Measurements from ENCODE around the gene ARFIP2. TPM values are rescaled to one million over a fixed set of nuclear protein-coding genes. Genes with fewer than 3 reads are reported as not detected.
A peak's percentile ranks its signal among the peaks of the same experiment; 100 is the strongest.
"Not testable (repeated sequence)": the region's sequence is repeated elsewhere in the genome, so short reads cannot be mapped to it uniquely, and the experiment has no call there.

The ARFIP2 gene
- 10 to 100 TPM; 48.5 to 68.8 (median 64.1) TPM for polyA plus RNA-seq
- long read RNA-seq, donor 1, transcript ARFIP2-202 (8 exons, 1,868 nt): minor isoform, 12 of 33 reads
- long read RNA-seq, donor 1, transcript ARFIP2-201 (8 exons, 2,543 nt): major isoform, 13 of 33 reads
- long read RNA-seq, donor 1, partial matches to known transcripts: 6 of 33 reads
- long read RNA-seq, donor 1, other reads (novel, unspliced or antisense): 0 of 33 reads
- long read RNA-seq, donor 2, transcript ARFIP2-201 (8 exons, 2,543 nt): major isoform, 5 of 10 reads
- long read RNA-seq, donor 2, partial matches to known transcripts: 0 of 10 reads
- long read RNA-seq, donor 2, other reads (novel, unspliced or antisense): 0 of 10 reads
- long read RNA-seq, donor 3, partial matches to known transcripts: 41 of 47 reads
- long read RNA-seq, donor 3, other reads (novel, unspliced or antisense): 0 of 47 reads
- long read RNA-seq, donor 4: 0 reads
- long read RNA-seq, donor 5: 0 reads
- long read RNA-seq, donor 6, transcript ARFIP2-201 (8 exons, 2,543 nt): major isoform, 7 of 28 reads
- long read RNA-seq, donor 6, partial matches to known transcripts: 18 of 28 reads
- long read RNA-seq, donor 6, other reads (novel, unspliced or antisense): 0 of 28 reads
- long read RNA-seq, donor 7: 0 reads
- long read RNA-seq, donor 8: 0 reads
- long read RNA-seq, donor 9, partial matches to known transcripts: 8 of 11 reads
- long read RNA-seq, donor 9, other reads (novel, unspliced or antisense): 0 of 11 reads
- long read RNA-seq, donor 10, transcript ARFIP2-202 (8 exons, 1,868 nt): major isoform, 5 of 10 reads
- long read RNA-seq, donor 10, partial matches to known transcripts: 0 of 10 reads
- long read RNA-seq, donor 10, other reads (novel, unspliced or antisense): 0 of 10 reads

- 0 to 1% (median 0%) methylated on average over 58 to 66 of the region's 66 CpGs for WGBS, 3 donors
- no peaks in the 10 kb centered on the region for H3K9me3 ChIP-seq (ENCODE audit: control insufficient read depth in 2 of 2, insufficient read depth in 1 of 2, low read depth in 1 of 2, low read length in 1 of 2)
- DNase-seq: peak; percentile 98 to 99
- peak within 1 kb of the TSS; percentile 66 to 73 (median 72) for H3K4me3 ChIP-seq (ENCODE audit: low read depth in 1 of 3, low read length in 3 of 3)
- H3K36me3 ChIP-seq (ENCODE audit: control insufficient read depth in 3 of 3, insufficient read depth in 2 of 3, low read depth in 1 of 3, low read length in 3 of 3): peaks cover 0 to 42% (median 4%) of the 10 kb centered on the region in 3 donors
- H3K27ac ChIP-seq (ENCODE audit: low read depth in 1 of 3, low read length in 2 of 3): peak within 1 kb of the TSS; percentile 50 to 98 (median 96)
- FAIRE-seq: no peak
- no peaks in the 10 kb centered on the region for H3K27me3 ChIP-seq (ENCODE audit: control insufficient read depth in 3 of 3, insufficient read depth in 3 of 3, low read length in 3 of 3)
- peaks cover 1 to 27% (median 15%) of the 10 kb centered on the region in 3 donors for H3K4me1 ChIP-seq (ENCODE audit: control insufficient read depth in 3 of 3, insufficient read depth in 2 of 3, low read depth in 1 of 3, low read length in 2 of 3)
These were observed at the start of gene ARFIP2, which contains the start of gene TIMM10B for GRCh38 chr11:6481012-6481923. ARFIP2 (minus strand) TSS chr11:6481331; CDS start chr11:6480421, 910 bp downstream. TIMM10B (plus strand) TSS chr11:6481501; CDS start chr11:6481517, 16 bp downstream.

- no peaks in the 10 kb centered on the region for H3K9me3 ChIP-seq (ENCODE audit: control insufficient read depth in 2 of 2, insufficient read depth in 1 of 2, low read depth in 1 of 2, low read length in 1 of 2)
- no peak for FAIRE-seq
- DNase-seq: no peak
- H3K4me3 ChIP-seq (ENCODE audit: low read depth in 1 of 3, low read length in 3 of 3): no peak overlapping the region
- no peaks in the 10 kb centered on the region for H3K27me3 ChIP-seq (ENCODE audit: control insufficient read depth in 3 of 3, insufficient read depth in 3 of 3, low read length in 3 of 3)
- H3K4me1 ChIP-seq (ENCODE audit: control insufficient read depth in 3 of 3, insufficient read depth in 2 of 3, low read depth in 1 of 3, low read length in 2 of 3): no peaks in the 10 kb centered on the region
- peaks cover 0 to 19% (median 2%) of the 10 kb centered on the region in 3 donors for H3K36me3 ChIP-seq (ENCODE audit: control insufficient read depth in 3 of 3, insufficient read depth in 2 of 3, low read depth in 1 of 3, low read length in 3 of 3)
- WGBS, 3 donors: 84 to 91% (median 89%) methylated on average over 2 of the region's 2 CpGs
- no peak overlapping the region for H3K27ac ChIP-seq (ENCODE audit: low read depth in 1 of 3, low read length in 2 of 3)
These were observed 49.7 kb upstream of the ARFIP2 start for GRCh38 chr11:6530848-6531247.

GRCh38 chr11:6529266-6529665 lies 48.1 kb upstream of the ARFIP2 start:
- FAIRE-seq (no peak), DNase-seq (no peak)
- H3K27me3 ChIP-seq (ENCODE audit: control insufficient read depth in 3 of 3, insufficient read depth in 3 of 3, low read length in 3 of 3): no peaks in the 10 kb centered on the region
- H3K4me3 ChIP-seq (ENCODE audit: low read depth in 1 of 3, low read length in 3 of 3): no peak overlapping the region
- WGBS, 3 donors: 88 to 92% (median 90%) methylated on average over 2 of the region's 2 CpGs
- H3K9me3 ChIP-seq (ENCODE audit: control insufficient read depth in 2 of 2, insufficient read depth in 1 of 2, low read depth in 1 of 2, low read length in 1 of 2): no peaks in the 10 kb centered on the region
- peaks cover 0 to 19% (median 2%) of the 10 kb centered on the region in 3 donors for H3K36me3 ChIP-seq (ENCODE audit: control insufficient read depth in 3 of 3, insufficient read depth in 2 of 3, low read depth in 1 of 3, low read length in 3 of 3)
- H3K4me1 ChIP-seq (ENCODE audit: control insufficient read depth in 3 of 3, insufficient read depth in 2 of 3, low read depth in 1 of 3, low read length in 2 of 3): no peaks in the 10 kb centered on the region
- no peak overlapping the region for H3K27ac ChIP-seq (ENCODE audit: low read depth in 1 of 3, low read length in 2 of 3)

GRCh38 chr11:6526411-6527135 lies 45.4 kb upstream of the ARFIP2 start:
- Histone ChIP-seq H3K36me3 (ENCODE audit: control insufficient read depth in 3 of 3, insufficient read depth in 2 of 3, low read depth in 1 of 3, low read length in 3 of 3) (peaks cover 0 to 14% (median 0%) of the 10 kb centered on the region in 3 donors), H3K9me3 (ENCODE audit: control insufficient read depth in 2 of 2, insufficient read depth in 1 of 2, low read depth in 1 of 2, low read length in 1 of 2) (no peaks in the 10 kb centered on the region), H3K27me3 (ENCODE audit: control insufficient read depth in 3 of 3, insufficient read depth in 3 of 3, low read length in 3 of 3) (no peaks in the 10 kb centered on the region), H3K27ac (ENCODE audit: low read depth in 1 of 3, low read length in 2 of 3) (no peak overlapping the region), H3K4me3 (ENCODE audit: low read depth in 1 of 3, low read length in 3 of 3) (no peak overlapping the region), H3K4me1 (ENCODE audit: control insufficient read depth in 3 of 3, insufficient read depth in 2 of 3, low read depth in 1 of 3, low read length in 2 of 3) (no peaks in the 10 kb centered on the region)
- WGBS, 3 donors: 81 to 87% (median 81%) methylated on average over 3 of the region's 3 CpGs
- FAIRE-seq: no peak
- no peak for DNase-seq

GRCh38 chr11:6523253-6523652 lies 42.1 kb upstream of the ARFIP2 start:
- no peak overlapping the region for H3K27ac ChIP-seq (ENCODE audit: low read depth in 1 of 3, low read length in 2 of 3)
- H3K4me1 ChIP-seq (ENCODE audit: control insufficient read depth in 3 of 3, insufficient read depth in 2 of 3, low read depth in 1 of 3, low read length in 2 of 3): no peaks in the 10 kb centered on the region
- H3K4me3 ChIP-seq (ENCODE audit: low read depth in 1 of 3, low read length in 3 of 3): no peak overlapping the region
- no peak for FAIRE-seq
- peak in 1 of 2 donors; percentile 14 for DNase-seq
- H3K27me3 ChIP-seq (ENCODE audit: control insufficient read depth in 3 of 3, insufficient read depth in 3 of 3, low read length in 3 of 3): no peaks in the 10 kb centered on the region
- H3K9me3 ChIP-seq (ENCODE audit: control insufficient read depth in 2 of 2, insufficient read depth in 1 of 2, low read depth in 1 of 2, low read length in 1 of 2): no peaks in the 10 kb centered on the region
- WGBS, 3 donors: 40 to 77% (median 41%) methylated on average over 1 of the region's 1 CpG
- peaks cover 4 to 9% (median 7%) of the 10 kb centered on the region in 3 donors for H3K36me3 ChIP-seq (ENCODE audit: control insufficient read depth in 3 of 3, insufficient read depth in 2 of 3, low read depth in 1 of 3, low read length in 3 of 3)

GRCh38 chr11:6521946-6522345 lies 40.8 kb upstream of the ARFIP2 start:
- 91 to 98% (median 92%) methylated on average over 3 of the region's 3 CpGs for WGBS, 3 donors
- not testable (repeated sequence) for H3K36me3 ChIP-seq (ENCODE audit: control insufficient read depth in 3 of 3, insufficient read depth in 2 of 3, low read depth in 1 of 3, low read length in 3 of 3); FAIRE-seq; H3K4me1 ChIP-seq (ENCODE audit: control insufficient read depth in 3 of 3, insufficient read depth in 2 of 3, low read depth in 1 of 3, low read length in 2 of 3); H3K9me3 ChIP-seq (ENCODE audit: control insufficient read depth in 2 of 2, insufficient read depth in 1 of 2, low read depth in 1 of 2, low read length in 1 of 2); DNase-seq; H3K27me3 ChIP-seq (ENCODE audit: control insufficient read depth in 3 of 3, insufficient read depth in 3 of 3, low read length in 3 of 3); H3K27ac ChIP-seq (ENCODE audit: low read depth in 1 of 3, low read length in 2 of 3); H3K4me3 ChIP-seq (ENCODE audit: low read depth in 1 of 3, low read length in 3 of 3)

GRCh38 chr11:6520265-6520664 lies 39.1 kb upstream of the ARFIP2 start:
- no peak overlapping the region for H3K4me3 ChIP-seq (ENCODE audit: low read depth in 1 of 3, low read length in 3 of 3)
- H3K27ac ChIP-seq (ENCODE audit: low read depth in 1 of 3, low read length in 2 of 3): no peak overlapping the region
- WGBS, 3 donors: 86 to 92% (median 89%) methylated on average over 3 of the region's 3 CpGs
- H3K4me1 ChIP-seq (ENCODE audit: control insufficient read depth in 3 of 3, insufficient read depth in 2 of 3, low read depth in 1 of 3, low read length in 2 of 3): no peaks in the 10 kb centered on the region
- H3K36me3 ChIP-seq (ENCODE audit: control insufficient read depth in 3 of 3, insufficient read depth in 2 of 3, low read depth in 1 of 3, low read length in 3 of 3): peaks cover 4 to 9% (median 7%) of the 10 kb centered on the region in 3 donors
- H3K9me3 ChIP-seq (ENCODE audit: control insufficient read depth in 2 of 2, insufficient read depth in 1 of 2, low read depth in 1 of 2, low read length in 1 of 2): no peaks in the 10 kb centered on the region
- DNase-seq (no peak), FAIRE-seq (no peak)
- no peaks in the 10 kb centered on the region for H3K27me3 ChIP-seq (ENCODE audit: control insufficient read depth in 3 of 3, insufficient read depth in 3 of 3, low read length in 3 of 3)
